Measurements from ENCODE around the gene SUMO1. TPM values are rescaled to one million over a fixed set of nuclear protein-coding genes. Genes with fewer than 3 reads are reported as not detected.

SUMO1 gene
- total and polyA plus RNA-seq, 7 donors = 56.2 to 191 (median 90.3) TPM

DNA sequence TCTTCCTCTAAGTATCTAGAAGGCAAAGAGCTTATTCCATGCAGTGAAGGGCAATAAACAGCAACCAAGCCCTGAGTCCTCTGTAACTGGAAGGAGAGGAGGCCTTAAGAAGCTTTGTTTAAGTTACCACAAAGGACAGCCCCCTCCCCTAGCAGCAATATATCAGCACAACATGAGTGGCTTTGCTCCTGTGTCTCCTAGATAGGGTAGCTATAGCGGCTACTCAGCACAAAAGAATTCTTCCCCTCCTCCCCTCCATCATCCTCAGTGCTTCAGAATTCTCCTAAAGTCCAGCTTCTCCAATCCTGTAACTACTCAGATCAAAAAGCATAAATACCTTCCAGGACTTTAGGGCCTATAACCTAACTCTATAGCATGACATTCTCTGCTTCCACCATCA, 16.5 kb downstream of the SUMO1 start:
- no peak for DNase-seq
- no peaks in the 10 kb centered on the region for H3K9me3 ChIP-seq
- peaks cover 0 to 44% (median 6%) of the 10 kb centered on the region in 4 donors for H3K36me3 ChIP-seq
- peaks cover 0 to 11% (median 8%) of the 10 kb centered on the region in 4 donors for H3K4me1 ChIP-seq
- intact Hi-C loops (cut with DNase I) = no loop called here
- no peak overlapping the region for H3K27ac ChIP-seq
- 81 to 91% methylated on average over 1 of the region's 1 CpG for WGBS, 2 donors
- no peaks in the 10 kb centered on the region for H3K27me3 ChIP-seq
- H3K4me3 ChIP-seq = no peak overlapping the region
- TF ChIP-seq POLR2A (IDR thresholded peaks at IDR 0.05) (no peak), EP300 (IDR thresholded peaks at IDR 0.05) (no peak), POLR2AphosphoS5 (IDR thresholded peaks at IDR 0.05) (no peak)
- TF ChIP-seq, protein P1, sequence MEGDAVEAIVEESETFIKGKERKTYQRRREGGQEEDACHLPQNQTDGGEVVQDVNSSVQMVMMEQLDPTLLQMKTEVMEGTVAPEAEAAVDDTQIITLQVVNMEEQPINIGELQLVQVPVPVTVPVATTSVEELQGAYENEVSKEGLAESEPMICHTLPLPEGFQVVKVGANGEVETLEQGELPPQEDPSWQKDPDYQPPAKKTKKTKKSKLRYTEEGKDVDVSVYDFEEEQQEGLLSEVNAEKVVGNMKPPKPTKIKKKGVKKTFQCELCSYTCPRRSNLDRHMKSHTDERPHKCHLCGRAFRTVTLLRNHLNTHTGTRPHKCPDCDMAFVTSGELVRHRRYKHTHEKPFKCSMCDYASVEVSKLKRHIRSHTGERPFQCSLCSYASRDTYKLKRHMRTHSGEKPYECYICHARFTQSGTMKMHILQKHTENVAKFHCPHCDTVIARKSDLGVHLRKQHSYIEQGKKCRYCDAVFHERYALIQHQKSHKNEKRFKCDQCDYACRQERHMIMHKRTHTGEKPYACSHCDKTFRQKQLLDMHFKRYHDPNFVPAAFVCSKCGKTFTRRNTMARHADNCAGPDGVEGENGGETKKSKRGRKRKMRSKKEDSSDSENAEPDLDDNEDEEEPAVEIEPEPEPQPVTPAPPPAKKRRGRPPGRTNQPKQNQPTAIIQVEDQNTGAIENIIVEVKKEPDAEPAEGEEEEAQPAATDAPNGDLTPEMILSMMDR (IDR thresholded peaks at IDR 0.05) = no peak

DNA sequence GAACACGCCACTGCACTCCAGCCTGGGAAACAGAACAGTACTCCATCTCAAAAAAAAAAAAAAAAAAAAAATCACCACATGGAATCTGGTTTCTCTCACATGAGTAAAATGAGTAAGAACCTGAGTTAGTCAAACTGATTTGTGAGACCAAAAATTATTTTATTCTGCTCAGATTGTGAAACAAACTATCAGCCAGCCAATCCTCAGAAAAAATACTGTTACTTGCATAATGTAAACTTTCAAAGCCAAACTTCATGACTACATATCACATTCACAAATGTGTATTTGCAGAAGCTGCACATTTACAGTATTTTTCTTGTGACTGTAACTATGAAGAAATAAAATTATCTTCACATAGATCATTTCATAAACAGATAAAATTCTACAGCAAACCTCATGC, 23.2 kb downstream of the SUMO1 start:
- TF ChIP-seq, protein P1 (IDR thresholded peaks at IDR 0.05) = no peak
- no peak for TF ChIP-seq EP300 (IDR thresholded peaks at IDR 0.05)
- TF ChIP-seq POLR2A (IDR thresholded peaks at IDR 0.05) = no peak
- no peak for TF ChIP-seq POLR2AphosphoS5 (IDR thresholded peaks at IDR 0.05)
- no peaks in the 10 kb centered on the region for H3K27me3 ChIP-seq
- no peaks in the 10 kb centered on the region for H3K9me3 ChIP-seq
- DNase-seq = no peak
- H3K4me3 ChIP-seq = no peak overlapping the region
- intact Hi-C loops (cut with DNase I) = no loop called here
- 98 to 100% methylated on average over 1 of the region's 1 CpG for WGBS, 2 donors
- H3K4me1 ChIP-seq = no peaks in the 10 kb centered on the region
- H3K36me3 ChIP-seq = peaks cover 0 to 79% (median 16%) of the 10 kb centered on the region in 4 donors
- H3K27ac ChIP-seq = no peak overlapping the region

DNA sequence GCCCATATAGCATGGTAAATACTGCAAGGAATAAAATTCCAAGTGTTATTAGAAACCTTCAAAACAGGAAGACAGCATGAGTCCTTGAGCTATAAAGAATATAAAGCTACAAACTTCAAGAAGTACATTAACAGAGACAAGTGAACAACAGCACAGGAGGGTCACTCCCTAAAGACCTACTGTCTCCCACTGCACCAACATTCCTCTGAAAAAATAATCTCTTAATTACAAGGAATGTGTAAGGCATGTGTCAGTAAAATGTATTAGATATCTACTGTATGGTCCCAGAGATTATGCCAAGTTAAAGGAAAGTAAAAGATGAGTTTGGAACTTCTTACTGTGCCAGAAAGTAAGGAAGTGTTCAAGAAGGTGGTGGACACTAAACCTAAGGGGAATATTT, 29.9 kb downstream of the SUMO1 start:
- no peaks in the 10 kb centered on the region for H3K27me3 ChIP-seq
- DNase-seq = no peak
- no peak for TF ChIP-seq POLR2AphosphoS5 (IDR thresholded peaks at IDR 0.05)
- no peak for TF ChIP-seq POLR2A (IDR thresholded peaks at IDR 0.05)
- H3K4me3 ChIP-seq = no peak overlapping the region
- no peaks in the 10 kb centered on the region for H3K4me1 ChIP-seq
- H3K9me3 ChIP-seq = no peaks in the 10 kb centered on the region
- H3K36me3 ChIP-seq = peaks cover 0 to 81% (median 15%) of the 10 kb centered on the region in 4 donors
- H3K27ac ChIP-seq = no peak overlapping the region
- intact Hi-C loops (cut with DNase I) = no loop called here

DNA sequence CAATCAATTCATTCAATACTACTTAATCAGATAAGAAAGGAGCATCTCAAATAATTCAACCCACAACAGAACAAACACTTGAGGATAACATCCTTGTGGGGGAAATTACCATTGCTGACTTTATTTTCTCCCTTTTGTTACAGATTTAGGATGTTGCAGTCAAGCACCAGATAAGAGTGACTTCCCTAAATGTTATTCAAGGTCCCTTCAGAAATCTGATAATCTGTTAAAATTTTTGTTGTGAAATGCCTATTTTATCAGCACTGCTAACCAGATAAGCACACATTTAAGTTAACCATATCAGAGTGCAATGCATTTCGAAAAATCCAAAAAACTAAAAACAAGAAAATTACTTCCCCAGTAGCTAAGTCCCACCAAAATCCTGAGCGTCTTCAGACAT, 33.5 kb downstream of the SUMO1 start:
- Histone ChIP-seq H3K9me3 (no peaks in the 10 kb centered on the region), H3K4me1 (no peaks in the 10 kb centered on the region), H3K27ac (no peak overlapping the region), H3K27me3 (no peaks in the 10 kb centered on the region), H3K4me3 (no peak overlapping the region), H3K36me3 (peaks cover 0 to 54% (median 6%) of the 10 kb centered on the region in 4 donors)
- intact Hi-C loops (cut with DNase I) = no loop called here
- TF ChIP-seq POLR2A (IDR thresholded peaks at IDR 0.05) (no peak), EP300 (IDR thresholded peaks at IDR 0.05) (no peak), POLR2AphosphoS5 (IDR thresholded peaks at IDR 0.05) (no peak)
- TF ChIP-seq, protein P1 (IDR thresholded peaks at IDR 0.05) = no peak
- WGBS, 2 donors = 93 to 95% methylated on average over 2 of the region's 2 CpGs
- DNase-seq = no peak

DNA sequence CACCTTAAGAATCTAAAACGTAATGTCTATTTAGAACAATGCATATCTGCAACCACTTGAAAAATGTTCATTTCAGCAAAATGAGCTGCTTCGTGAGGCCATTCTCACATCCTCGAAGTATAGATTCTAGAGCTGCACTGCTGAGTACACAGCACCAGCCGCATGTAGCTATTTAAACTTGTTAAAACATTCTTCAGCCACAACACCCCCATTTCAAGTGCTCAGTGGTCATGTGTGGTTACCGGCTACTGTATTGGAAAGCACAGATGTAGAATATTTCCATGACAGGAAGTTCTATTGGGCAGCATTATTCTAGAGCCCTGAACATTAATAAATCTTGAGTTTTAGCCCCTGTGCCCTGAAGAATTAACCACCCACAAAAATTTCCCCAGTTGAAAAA, 35.0 kb downstream of the SUMO1 start:
- Histone ChIP-seq H3K27ac (no peak overlapping the region), H3K4me1 (no peaks in the 10 kb centered on the region), H3K27me3 (no peaks in the 10 kb centered on the region), H3K9me3 (no peaks in the 10 kb centered on the region), H3K36me3 (peaks cover 0 to 40% (median 2%) of the 10 kb centered on the region in 4 donors), H3K4me3 (no peak overlapping the region)
- no peak for DNase-seq
- WGBS, 2 donors = 88 to 95% methylated on average over 5 of the region's 5 CpGs
- TF ChIP-seq EP300 (IDR thresholded peaks at IDR 0.05) (no peak), POLR2A (IDR thresholded peaks at IDR 0.05) (no peak), POLR2AphosphoS5 (IDR thresholded peaks at IDR 0.05) (no peak)
- TF ChIP-seq, protein P1 (IDR thresholded peaks at IDR 0.05) = no peak
- intact Hi-C loops (cut with DNase I) = no loop called here
